Liver (tissue), 9 donors: ENCODE results near the gene ETV6. TPM values are rescaled to one million over a fixed set of nuclear protein-coding genes. Genes with fewer than 3 reads are reported as not detected.
A peak's percentile ranks its signal among the peaks of the same experiment; 100 is the strongest.

ENCODE experiments used
- DNase-seq: peaks from one replicate; pipeline ENCODE4 v3.0.0-alpha.2; 2017; ENCODE audit warnings: low spot score
- H3K27ac ChIP-seq, 2 donors: one replicate each; pipeline ENCODE4 v1.7.0; 2013; ENCODE audit warnings: inconsistent platforms in 2 of 2, low read length in 2 of 2, control low read depth in 1 of 2, low read depth in 1 of 2, mild to moderate bottlenecking in 1 of 2
- H3K27me3 ChIP-seq, 4 donors: one replicate each; pipeline versions ENCODE4 v1.6.1 to v1.7.0; 2013; ENCODE audit warnings: low read length in 3 of 4, inconsistent platforms in 1 of 4, mild to moderate bottlenecking in 1 of 4, moderate library complexity in 1 of 4; ENCODE audit not compliant: control insufficient read depth in 4 of 4, insufficient read depth in 4 of 4
- H3K36me3 ChIP-seq, 4 donors: one replicate each; pipeline versions ENCODE4 v1.6.1 to v1.7.0; 2013; ENCODE audit warnings: low read length in 3 of 4, mild to moderate bottlenecking in 3 of 4, low read depth in 1 of 4, moderate library complexity in 1 of 4; ENCODE audit not compliant: control insufficient read depth in 4 of 4, insufficient read depth in 3 of 4
- H3K4me1 ChIP-seq, 4 donors: one replicate each; pipeline versions ENCODE4 v1.6.1 to v1.7.0; 2013; ENCODE audit warnings: low read length in 3 of 4, mild to moderate bottlenecking in 3 of 4, moderate library complexity in 1 of 4; ENCODE audit not compliant: control insufficient read depth in 4 of 4, insufficient read depth in 4 of 4
- H3K4me3 ChIP-seq, 3 donors: one replicate each; pipeline versions ENCODE4 v1.6.1 to v1.7.0; 2013; ENCODE audit warnings: low read length in 3 of 3, control low read depth in 1 of 3, low read depth in 1 of 3, mild to moderate bottlenecking in 1 of 3
- H3K9ac ChIP-seq, 2 donors: one replicate each; pipeline ENCODE4 v1.7.0; 2013; ENCODE audit warnings: low read length in 2 of 2, mild to moderate bottlenecking in 2 of 2, moderate library complexity in 2 of 2, control low read depth in 1 of 2, low read depth in 1 of 2
- H3K9me3 ChIP-seq, 4 donors: one replicate each; pipeline versions ENCODE4 v1.6.1 to v1.7.0; 2013; ENCODE audit warnings: low read length in 3 of 4; ENCODE audit not compliant: control insufficient read depth in 4 of 4
- ATF3 ChIP-seq: IDR thresholded peaks from 2 replicates; pipeline ENCODE4 v1.6.1; 2016; ENCODE audit warnings: antibody characterized with exemption
- CTCF ChIP-seq: fragments of 150-350 bp; IDR thresholded peaks from 2 replicates; pipeline ENCODE4 v1.5.1; 2017; ENCODE audit warnings: improper control_type of control experiment, low read depth, low read length; ENCODE audit not compliant: missing input control
- EGR1 ChIP-seq, 2 donors: IDR thresholded peaks; 2 replicates each; pipeline ENCODE4 v1.6.1; 2016 to 2018; ENCODE audit warnings: antibody characterized with exemption in 2 of 2, low read depth in 2 of 2
- FOXA1 ChIP-seq: IDR thresholded peaks from 2 replicates; pipeline ENCODE4 v1.6.1; 2016; ENCODE audit warnings: antibody characterized with exemption
- FOXA2 ChIP-seq: IDR thresholded peaks from 2 replicates; pipeline ENCODE4 v1.6.1; 2016; ENCODE audit warnings: antibody characterized with exemption
- GABPA ChIP-seq, 2 donors: IDR thresholded peaks in 1 of 2; conservative IDR thresholded peaks in 1 of 2; 2 replicates each; pipeline ENCODE4 v1.6.1; 2016; ENCODE audit warnings: antibody characterized with exemption in 2 of 2, mild to moderate bottlenecking in 1 of 2, moderate library complexity in 1 of 2
- HNF4A ChIP-seq, 2 donors: conservative IDR thresholded peaks; 2 replicates each; pipeline ENCODE4 v1.6.1; 2016; ENCODE audit warnings: antibody characterized with exemption in 2 of 2, mild to moderate bottlenecking in 2 of 2
- HNF4G ChIP-seq: IDR thresholded peaks from 2 replicates; pipeline ENCODE4 v1.6.1; 2016; ENCODE audit warnings: antibody characterized with exemption
- JUND ChIP-seq, 2 donors: IDR thresholded peaks; 2 replicates each; pipeline ENCODE4 v1.6.1; 2016; ENCODE audit warnings: antibody characterized with exemption in 2 of 2
- MAX ChIP-seq: IDR thresholded peaks from 2 replicates; pipeline ENCODE4 v1.6.1; 2016; ENCODE audit warnings: antibody characterized with exemption
- NR2F2 ChIP-seq: IDR thresholded peaks from 2 replicates; pipeline ENCODE4 v1.6.1; 2016; ENCODE audit warnings: antibody characterized with exemption
- RAD21 ChIP-seq, 2 donors: IDR thresholded peaks; 2 replicates each; pipeline ENCODE4 v1.6.1; 2016; ENCODE audit warnings: antibody characterized with exemption in 2 of 2, mild to moderate bottlenecking in 2 of 2
- REST ChIP-seq: IDR thresholded peaks from 2 replicates; pipeline ENCODE4 v1.6.1; 2016; ENCODE audit warnings: antibody characterized with exemption, mild to moderate bottlenecking
- RXRA ChIP-seq, 2 donors: IDR thresholded peaks; 2 replicates each; pipeline ENCODE4 v1.6.1; 2017 to 2018; ENCODE audit warnings: antibody characterized with exemption in 2 of 2, mild to moderate bottlenecking in 1 of 2
- SP1 ChIP-seq: IDR thresholded peaks from 2 replicates; pipeline ENCODE4 v1.6.1; 2018; ENCODE audit warnings: antibody characterized with exemption, mild to moderate bottlenecking
- TAF1 ChIP-seq: conservative IDR thresholded peaks from 2 replicates; pipeline ENCODE4 v1.6.1; 2016; ENCODE audit warnings: antibody characterized with exemption, mild to moderate bottlenecking
- YY1 ChIP-seq: IDR thresholded peaks from 2 replicates; pipeline ENCODE4 v1.6.1; 2016; ENCODE audit warnings: antibody characterized with exemption, mild to moderate bottlenecking
- ZBTB33 ChIP-seq: IDR thresholded peaks from 2 replicates; pipeline ENCODE4 v1.6.1; 2016; ENCODE audit warnings: antibody characterized with exemption
- WGBS: extraction: QIAGEN DNeasy Blood & Tissue Kit; methylation state at CpG from one replicate; pipeline ENCODE4 v1.1.7; 2013; 5-methylcytosine and 5-hydroxymethylcytosine counted together
- polyA plus RNA-seq, 2 donors: library from polyadenylated mRNA; stranded (reverse) in 1 of 2; unstranded in 1 of 2; fragments of 200-250 nt in 1 of 2; fragments of >200 nt in 1 of 2; fragmentation: Nextera tagmentation in 1 of 2; extraction: Ambion mirVana in 1 of 2; gene quantifications; one replicate each; pipeline versions ENCODE4 v1.2.1 to v1.2.3, GENCODE V29; 2013 to 2015
- total RNA-seq, 2 donors: library from RNA; depleted of rRNA; stranded (reverse); fragments of >200 nt; gene quantifications; one replicate each; pipeline ENCODE4 v1.2.3, GENCODE V29; 2014
- donor health status: healthy.
- donor health status: healthy.
- donor health status: healthy.
- donor health status: healthy.
- donor health status: healthy.

ETV6 gene
- total RNA-seq (1 to 10 TPM; 4.4 to 6.2 TPM), polyA plus RNA-seq (1 to 10 TPM; 2.0 to 2.6 TPM)

GRCh38 chr12:11649413-11650285 lies at the start of gene ETV6:
Gene ETV6, plus strand, starts transcription at chr12:11649674. Its CDS starts 454 bp downstream, at chr12:11650128.
- Histone ChIP-seq H3K9ac (peak within 1 kb of the TSS; percentile 97 to 99), H3K4me3 (peak within 1 kb of the TSS; percentile 98), H3K36me3 (no peaks in the 10 kb centered on the region), H3K9me3 (no peaks in the 10 kb centered on the region), H3K4me1 (peaks cover 0 to 21% (median 4%) of the 10 kb centered on the region in 4 donors), H3K27me3 (no peaks in the 10 kb centered on the region), H3K27ac (peak within 1 kb of the TSS; percentile 98 to 99)
- TF ChIP-seq HNF4G (no peak), CTCF (no peak), HNF4A (conservative IDR thresholded peaks at IDR 0.05) (peak in 1 of 2 donors; percentile 51), ATF3 (no peak), NR2F2 (no peak), YY1 (no peak), TAF1 (no peak), MAX (peak; percentile 79), RXRA (IDR thresholded peaks at IDR 0.05) (peak in 1 of 2 donors; percentile 20), SP1 (no peak), REST (no peak), RAD21 (IDR thresholded peaks at IDR 0.05) (peak in 1 of 2 donors; percentile 17), FOXA2 (no peak), ZBTB33 (no peak), JUND (IDR thresholded peaks at IDR 0.05) (no peak), EGR1 (IDR thresholded peaks at IDR 0.05; ENCODE audit: low read depth in 2 of 2) (peak; percentile 12 to 83), FOXA1 (no peak), GABPA (IDR thresholded peaks at IDR 0.05 in 1 of 2, conservative IDR thresholded peaks at IDR 0.05 in 1 of 2) (peak in 1 of 2 donors; percentile 5)
- WGBS = under 1% methylated on average over 86 of the region's 86 CpGs
- peak; percentile 64 for DNase-seq
